Posterior vena cava (tissue), 2 donors: Measurements from ENCODE around the gene DDX41. TPM values are rescaled to one million over a fixed set of nuclear protein-coding genes. Genes with fewer than 3 reads are reported as not detected.

Experiments used
- total RNA-seq, 2 donors: library from RNA; stranded (reverse); fragmentation: NEBNext Ultra II Directional; extraction: Animal tissue kit (Norgen Biotek cat#: 25700); gene quantifications; one replicate each; pipeline ENCODE4 v1.2.1, GENCODE V29; 2021
- donor health status: DM: yes; HTN: yes; CAD: no.
- donor health status: DM: yes; HTN: yes; CAD: no.

Gene DDX41
- total RNA-seq, 2 donors from 2014 or later, result 52.1 to 52.6 TPM

Other genes starting within 250 kb of the DDX41 start
- gene RAB24, start 213.2 kb downstream of the DDX41 start, total RNA-seq, result 10 to 100 TPM; 17.4 to 18.6 TPM
- 10 to 100 TPM; 81.8 to 91.9 TPM for gene PRELID1, start 213.2 kb downstream of the DDX41 start, total RNA-seq
- 1 to 10 TPM; 5.4 to 6.1 TPM for gene MXD3, start 205.1 kb downstream of the DDX41 start, total RNA-seq
- 10 to 100 TPM; 72.4 to 95.7 TPM for gene LMAN2, start 165.3 kb downstream of the DDX41 start, total RNA-seq
- 10 to 100 TPM; 11.3 to 13.4 TPM for gene RGS14, start 159.0 kb downstream of the DDX41 start, total RNA-seq
- gene SLC34A1, start 132.5 kb downstream of the DDX41 start, total RNA-seq, result not detected
- gene PFN3, start 116.3 kb downstream of the DDX41 start, total RNA-seq, result not detected
- under 1 TPM; 0.38 to 0.93 TPM for gene F12, start 107.4 kb downstream of the DDX41 start, total RNA-seq
- gene GRK6, start 90.3 kb downstream of the DDX41 start, total RNA-seq, result 10 to 100 TPM; 22.9 to 28.2 TPM
- 1 to 10 TPM in 1 of 2 donors, under 1 TPM in 1; 0.79 to 2.0 TPM for gene PRR7, start 70.1 kb downstream of the DDX41 start, total RNA-seq
- 100 to 1,000 TPM in 1 of 2 donors, 10 to 100 TPM in 1; 94.9 to 121 TPM for gene DBN1, start 43.3 kb downstream of the DDX41 start, total RNA-seq
- gene PDLIM7, start 19.4 kb downstream of the DDX41 start, total RNA-seq, result 100 to 1,000 TPM; 448 to 580 TPM
- 10 to 100 TPM in 1 of 2 donors, 1 to 10 TPM in 1; 8.0 to 19.2 TPM for gene DOK3, start 7.1 kb downstream of the DDX41 start, total RNA-seq
- gene FAM193B, start 37.6 kb upstream of the DDX41 start, total RNA-seq, result 10 to 100 TPM; 33.6 to 36.5 TPM
- 100 to 1,000 TPM; 117 TPM for gene TMED9, start 75.2 kb upstream of the DDX41 start, total RNA-seq
- 10 to 100 TPM; 17.1 to 17.6 TPM for gene B4GALT7, start 83.2 kb upstream of the DDX41 start, total RNA-seq